ENCODE data around the gene ZBP1. TPM values are rescaled to one million over a fixed set of nuclear protein-coding genes. Genes with fewer than 3 reads are reported as not detected.

Gene ZBP1
- total RNA-seq, 1 experiment from 2014 or later = not detected

DNA sequence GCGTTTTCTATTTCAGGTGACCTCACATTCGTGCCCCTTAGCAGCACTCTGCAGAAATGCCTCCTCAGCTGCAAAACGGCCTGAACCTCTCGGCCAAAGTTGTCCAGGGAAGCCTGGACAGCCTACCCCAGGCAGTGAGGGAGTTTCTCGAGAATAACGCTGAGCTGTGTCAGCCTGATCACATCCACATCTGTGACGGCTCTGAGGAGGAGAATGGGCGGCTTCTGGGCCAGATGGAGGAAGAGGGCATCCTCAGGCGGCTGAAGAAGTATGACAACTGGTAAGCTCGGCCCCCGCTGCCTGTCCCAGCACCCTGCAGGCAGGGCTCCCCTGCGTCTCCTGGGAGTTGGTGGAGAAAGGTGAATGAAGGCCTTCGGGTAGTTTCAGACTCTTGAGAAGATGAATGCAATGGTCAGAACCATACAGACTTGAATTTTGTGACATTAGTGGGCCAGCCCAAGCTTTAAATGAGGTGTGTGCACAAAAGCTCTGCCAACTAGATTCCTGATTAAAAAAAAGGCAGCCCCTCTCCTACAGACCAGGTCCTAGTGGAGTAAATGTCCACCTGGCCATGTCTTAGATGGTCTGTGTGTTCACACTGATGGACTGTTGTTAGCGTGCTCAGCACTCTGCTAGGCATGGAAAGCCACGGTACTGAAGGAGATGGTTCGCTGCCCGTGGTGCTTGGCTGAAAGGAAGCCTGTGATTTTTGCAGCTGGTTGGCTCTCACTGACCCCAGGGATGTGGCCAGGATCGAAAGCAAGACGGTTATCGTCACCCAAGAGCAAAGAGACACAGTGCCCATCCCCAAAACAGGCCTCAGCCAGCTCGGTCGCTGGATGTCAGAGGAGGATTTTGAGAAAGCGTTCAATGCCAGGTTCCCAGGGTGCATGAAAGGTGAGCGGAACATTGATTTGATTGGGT lies 58.6 kb downstream of the ZBP1 start:
- Histone ChIP-seq H3K4me3 (replicated peaks in 1 of 2; ENCODE audit: low read depth in 1 of 2, low read length in 2 of 2) (no peak overlapping the region), H2AFZ (ENCODE audit: low read depth, low read length, poor library complexity, severe bottlenecking) (no peak overlapping the region), H3K9ac (ENCODE audit: low read length) (no peak overlapping the region), H3K27ac (ENCODE audit: low read depth, low read length) (no peak overlapping the region), H3K36me3 (ENCODE audit: control insufficient read depth in 1 of 2, insufficient read depth in 2 of 2, low read length in 2 of 2) (no peaks in the 10 kb centered on the region), H3K9me2 (ENCODE audit: insufficient read depth) (no peaks in the 10 kb centered on the region), H4K20me1 (ENCODE audit: insufficient read depth) (no peaks in the 10 kb centered on the region), H3K4me2 (ENCODE audit: low read length) (no peak overlapping the region), H3K27me3 (ENCODE audit: insufficient read depth, low read length) (peaks cover 55% of the 10 kb centered on the region), H3K9me3 (ENCODE audit: control insufficient read depth in 1 of 2, insufficient read depth in 1 of 2, low read depth in 1 of 2, low read length in 2 of 2) (no peaks in the 10 kb centered on the region), H3K4me1 (ENCODE audit: control insufficient read depth in 1 of 2, insufficient read depth in 2 of 2, low read length in 2 of 2) (peaks cover 2 to 13% of the 10 kb centered on the region in 2 experiments; a peak in 2 of 4 replicates), H3K79me2 (ENCODE audit: insufficient read depth, low read length) (no peaks in the 10 kb centered on the region)
- no TSS peak for BruUV-seq (replicated peaks)
- no peak for ATAC-seq
- POLR2A ChIA-PET = no interaction called here
- DNase-seq (ENCODE audit: low read depth, low spot score) = no peak
- TF ChIP-seq JUND (IDR thresholded peaks at IDR 0.05) (no peak), MAX (IDR thresholded peaks at IDR 0.05) (no peak), REST (IDR thresholded peaks at IDR 0.05; ENCODE audit: low read depth) (no peak), ZFX (IDR thresholded peaks at IDR 0.05) (no peak), ELF1 (IDR thresholded peaks at IDR 0.05; ENCODE audit: borderline replicate concordance, low read depth) (no peak), YY1 (IDR thresholded peaks at IDR 0.05; ENCODE audit: extremely low read depth, insufficient replicate concordance, low read depth, low read length) (no peak), TCF7L2 (IDR thresholded peaks at IDR 0.05; ENCODE audit: borderline replicate concordance, extremely low read depth, insufficient read depth, insufficient read length) (no peak), SIN3A (IDR thresholded peaks at IDR 0.05; ENCODE audit: low read depth) (no peak), EZH2phosphoT487 (IDR thresholded peaks at IDR 0.05; ENCODE audit: borderline replicate concordance) (no peak), ZBTB33 (IDR thresholded peaks at IDR 0.05; ENCODE audit: extremely low read depth, insufficient replicate concordance, low read length) (no peak), POLR2A (IDR thresholded peaks at IDR 0.05; ENCODE audit: borderline replicate concordance, extremely low read depth, insufficient read depth, insufficient read length) (no peak)
- TF ChIP-seq, protein P1, sequence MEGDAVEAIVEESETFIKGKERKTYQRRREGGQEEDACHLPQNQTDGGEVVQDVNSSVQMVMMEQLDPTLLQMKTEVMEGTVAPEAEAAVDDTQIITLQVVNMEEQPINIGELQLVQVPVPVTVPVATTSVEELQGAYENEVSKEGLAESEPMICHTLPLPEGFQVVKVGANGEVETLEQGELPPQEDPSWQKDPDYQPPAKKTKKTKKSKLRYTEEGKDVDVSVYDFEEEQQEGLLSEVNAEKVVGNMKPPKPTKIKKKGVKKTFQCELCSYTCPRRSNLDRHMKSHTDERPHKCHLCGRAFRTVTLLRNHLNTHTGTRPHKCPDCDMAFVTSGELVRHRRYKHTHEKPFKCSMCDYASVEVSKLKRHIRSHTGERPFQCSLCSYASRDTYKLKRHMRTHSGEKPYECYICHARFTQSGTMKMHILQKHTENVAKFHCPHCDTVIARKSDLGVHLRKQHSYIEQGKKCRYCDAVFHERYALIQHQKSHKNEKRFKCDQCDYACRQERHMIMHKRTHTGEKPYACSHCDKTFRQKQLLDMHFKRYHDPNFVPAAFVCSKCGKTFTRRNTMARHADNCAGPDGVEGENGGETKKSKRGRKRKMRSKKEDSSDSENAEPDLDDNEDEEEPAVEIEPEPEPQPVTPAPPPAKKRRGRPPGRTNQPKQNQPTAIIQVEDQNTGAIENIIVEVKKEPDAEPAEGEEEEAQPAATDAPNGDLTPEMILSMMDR (IDR thresholded peaks at IDR 0.05 in 2 of 3, conservative IDR thresholded peaks at IDR 0.05 in 1 of 3; ENCODE audit: borderline replicate concordance in 1 of 3, insufficient read depth in 1 of 3, low read depth in 2 of 3, low read length in 2 of 3) = no peak
- CTCF ChIA-PET = no interaction called here
- RAD21 ChIA-PET (ENCODE audit: low non-redundant PET in 1 of 2, low total read pairs in 2 of 2, uncharacterized antibody in 2 of 2, unreplicated experiment in 2 of 2) = no interaction called here
- intact Hi-C loops (cut with micrococcal nuclease) = no loop called here

Measured in HCT116 (cell line).